A549 (cell line): ENCODE measurements around the gene HS3ST1.

ENCODE experiments used
- CBX8 ChIP-seq: fragments of 200-600 bp; sonication (generic); IDR thresholded peaks from 2 replicates; pipeline ENCODE4 v1.6.1; 2016
- ESRRA ChIP-seq: fragments of 150-350 bp; IDR thresholded peaks from 2 replicates; pipeline ENCODE4 v1.6.1; 2014; ENCODE audit warnings: mild to moderate bottlenecking, low read length, borderline replicate concordance
- HOXB13 ChIP-seq: fragments of 250-450 bp; sonication (Bioruptor Pico); IDR thresholded peaks from 2 replicates; pipeline ENCODE4 v1.5.0; 2020; ENCODE audit warnings: low read depth, mild to moderate bottlenecking, moderate library complexity
- KDM1A ChIP-seq: fragments of 200-600 bp; sonication (generic); IDR thresholded peaks from 2 replicates; pipeline ENCODE4 v1.6.1; 2016; ENCODE audit warnings: low read depth, mild to moderate bottlenecking
- MAFK ChIP-seq: fragments of 450-650 bp; IDR thresholded peaks from 2 replicates; pipeline ENCODE4 v1.6.1; 2014; ENCODE audit not compliant: partially characterized antibody
- RCOR1 ChIP-seq: fragments of 150-350 bp; IDR thresholded peaks from 2 replicates; pipeline ENCODE4 v1.6.1; 2014; ENCODE audit warnings: antibody characterized with exemption, low read length, low read depth
- REST ChIP-seq: fragments of 200-600 bp; sonication (generic); IDR thresholded peaks from 2 replicates; pipeline ENCODE4 v1.6.1; 2016; ENCODE audit warnings: antibody characterized with exemption, mild to moderate bottlenecking, moderate library complexity
- SMC3 ChIP-seq: fragments of >200 bp; sonication (Bioruptor Twin); formaldehyde crosslinking; IDR thresholded peaks from 3 replicates; pipeline ENCODE4 v1.6.1; 2018; ENCODE audit warnings: inconsistent platforms
- TP53 ChIP-seq: fragments of 250-450 bp; sonication (Bioruptor Pico); IDR thresholded peaks from 2 replicates; pipeline ENCODE4 v1.5.0; 2021; ENCODE audit warnings: mild to moderate bottlenecking, moderate library complexity

DNA sequence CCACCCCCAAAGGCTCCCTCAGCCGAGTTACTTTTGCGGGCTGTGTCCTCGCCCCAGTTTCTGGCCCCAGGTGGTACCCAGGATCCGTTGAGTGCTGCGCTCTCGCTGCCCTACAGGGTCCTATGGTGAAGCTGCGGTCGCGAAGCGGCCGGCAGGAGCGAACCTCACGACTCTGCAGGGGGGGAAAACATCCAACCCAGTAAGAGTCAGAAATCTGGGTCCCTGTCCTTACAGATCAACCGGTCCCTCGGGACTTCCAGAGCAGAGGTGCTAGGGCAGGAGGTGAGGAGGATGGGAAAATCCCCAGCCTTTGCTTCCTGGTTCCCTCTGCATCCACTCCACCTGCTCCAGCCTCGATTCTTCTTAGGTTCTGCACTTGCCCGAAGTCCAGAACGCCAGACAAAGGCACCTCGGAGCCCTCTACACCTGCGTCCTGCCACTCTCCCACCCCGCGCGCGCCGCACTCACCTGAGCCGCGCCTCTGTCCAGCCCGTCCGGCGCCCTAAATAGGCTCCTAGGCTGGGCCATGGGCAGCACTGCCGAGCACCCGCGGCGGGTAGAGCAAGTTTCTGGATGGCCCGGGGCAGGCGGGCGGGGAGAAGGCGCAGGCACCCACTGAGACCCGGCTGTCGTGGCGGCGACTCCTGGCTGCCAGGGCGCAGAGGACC lies at the start of gene HS3ST1:
- TF ChIP-seq RCOR1 (no peak), CBX8 (no peak), REST (no peak), SMC3 (no peak), TP53 (CRISPR knock-in tag) (no peak), ESRRA (no peak), KDM1A (no peak), HOXB13 (CRISPR knock-in tag) (no peak), MAFK (no peak)
